ENCODE results near the gene STX2.
"Not testable (repeated sequence)": the region's sequence is repeated elsewhere in the genome, so short reads cannot be mapped to it uniquely, and the experiment has no call there.

Gene STX2

GRCh38 chr12:130788515-130788914 lies 50.5 kb downstream of the STX2 start:
- H3K4me3 ChIP-seq (ENCODE audit: insufficient read depth, low read depth, low read length, poor library complexity, severe bottlenecking) = no peak overlapping the region
- H3K27ac ChIP-seq (ENCODE audit: insufficient read depth, low read length, poor library complexity, severe bottlenecking) = no peak overlapping the region
- H3K9me3 ChIP-seq (ENCODE audit: control insufficient read depth, low read length) = no peaks in the 10 kb centered on the region
- H3K4me1 ChIP-seq (ENCODE audit: control insufficient read depth, insufficient read depth, low read length, poor library complexity, severe bottlenecking) = no peaks in the 10 kb centered on the region
- no peak for DNase-seq
- H3K27me3 ChIP-seq (replicated peaks; ENCODE audit: control insufficient read depth, insufficient read depth, low read length, poor library complexity, severe bottlenecking) = no peaks in the 10 kb centered on the region
- peaks cover 8% of the 10 kb centered on the region for H3K36me3 ChIP-seq (ENCODE audit: control insufficient read depth, insufficient read depth, low read length)

DNA sequence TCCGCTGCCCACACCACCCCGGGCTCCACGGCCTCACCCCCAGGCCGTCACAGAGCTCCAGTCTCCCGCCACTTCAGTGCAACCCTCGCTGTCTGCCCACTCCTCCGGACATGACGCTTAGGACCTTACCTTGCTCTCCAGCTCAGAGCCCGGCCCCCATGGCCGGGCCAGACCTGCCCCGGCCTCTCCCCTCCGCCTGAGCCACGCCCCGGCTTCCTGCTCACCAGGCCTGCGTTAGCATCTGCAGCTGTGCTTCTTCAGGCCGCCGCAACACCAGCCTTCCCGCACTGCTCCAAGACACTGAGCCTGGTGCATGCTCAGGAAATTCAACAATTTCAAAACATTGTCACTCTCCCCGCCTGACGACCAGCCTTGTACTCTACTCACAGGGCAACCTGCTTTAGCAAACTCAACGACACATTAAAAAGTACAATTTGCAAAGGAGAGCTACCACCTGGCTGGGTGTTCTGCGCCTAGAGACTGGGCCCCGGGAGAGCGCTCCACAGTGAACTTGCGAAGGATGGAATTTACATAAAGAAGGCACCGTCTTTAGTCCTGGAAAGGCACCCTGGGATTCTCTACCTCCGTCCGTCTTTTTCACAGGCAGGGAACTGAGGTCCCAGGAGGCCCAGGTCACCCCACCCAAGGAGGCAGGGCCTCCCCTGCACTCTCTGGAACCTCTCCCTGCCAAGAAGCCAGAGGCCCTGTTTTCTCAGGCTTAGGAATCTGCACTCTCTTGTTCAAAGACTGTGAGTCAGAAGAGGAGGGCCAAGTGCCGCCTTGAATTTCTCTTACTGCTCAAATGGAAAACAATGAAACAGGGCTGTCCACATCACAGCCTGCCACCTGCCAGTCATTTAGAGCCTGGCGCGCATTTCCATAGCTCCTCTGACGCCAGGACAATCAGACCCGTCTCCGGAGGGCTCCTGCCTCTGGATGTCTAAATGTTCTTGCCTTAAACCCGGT lies 51.3 kb downstream of the STX2 start:
- Histone ChIP-seq H3K27me3 (replicated peaks; ENCODE audit: control insufficient read depth, insufficient read depth, low read length, poor library complexity, severe bottlenecking) (no peaks in the 10 kb centered on the region), H3K4me1 (ENCODE audit: control insufficient read depth, insufficient read depth, low read length, poor library complexity, severe bottlenecking) (no peaks in the 10 kb centered on the region), H3K4me3 (ENCODE audit: insufficient read depth, low read depth, low read length, poor library complexity, severe bottlenecking) (no peak overlapping the region), H3K27ac (ENCODE audit: insufficient read depth, low read length, poor library complexity, severe bottlenecking) (no peak overlapping the region), H3K9me3 (ENCODE audit: control insufficient read depth, low read length) (no peaks in the 10 kb centered on the region), H3K36me3 (ENCODE audit: control insufficient read depth, insufficient read depth, low read length) (peaks cover 4% of the 10 kb centered on the region)
- no peak for DNase-seq

DNA sequence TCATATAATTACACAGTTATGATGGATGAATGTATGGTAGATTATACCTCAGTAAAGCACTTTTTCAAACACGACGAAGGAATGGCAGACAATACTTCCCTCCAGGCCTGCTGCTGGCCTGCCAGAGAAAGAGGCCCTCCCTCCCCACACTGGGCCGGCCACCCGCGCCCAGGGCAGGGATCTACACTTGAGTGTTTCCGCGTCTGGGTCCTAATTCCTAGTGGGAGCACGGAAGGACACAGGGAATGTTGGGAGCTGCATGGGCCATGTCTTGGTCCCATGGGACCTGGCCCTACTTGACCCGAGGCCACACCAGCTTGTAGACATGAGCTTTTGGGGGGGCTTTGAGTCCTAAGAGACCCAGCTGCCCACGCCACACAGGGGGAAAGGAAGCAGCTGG lies 52.0 kb downstream of the STX2 start:
- no peak overlapping the region for H3K27ac ChIP-seq (ENCODE audit: insufficient read depth, low read length, poor library complexity, severe bottlenecking)

DNA sequence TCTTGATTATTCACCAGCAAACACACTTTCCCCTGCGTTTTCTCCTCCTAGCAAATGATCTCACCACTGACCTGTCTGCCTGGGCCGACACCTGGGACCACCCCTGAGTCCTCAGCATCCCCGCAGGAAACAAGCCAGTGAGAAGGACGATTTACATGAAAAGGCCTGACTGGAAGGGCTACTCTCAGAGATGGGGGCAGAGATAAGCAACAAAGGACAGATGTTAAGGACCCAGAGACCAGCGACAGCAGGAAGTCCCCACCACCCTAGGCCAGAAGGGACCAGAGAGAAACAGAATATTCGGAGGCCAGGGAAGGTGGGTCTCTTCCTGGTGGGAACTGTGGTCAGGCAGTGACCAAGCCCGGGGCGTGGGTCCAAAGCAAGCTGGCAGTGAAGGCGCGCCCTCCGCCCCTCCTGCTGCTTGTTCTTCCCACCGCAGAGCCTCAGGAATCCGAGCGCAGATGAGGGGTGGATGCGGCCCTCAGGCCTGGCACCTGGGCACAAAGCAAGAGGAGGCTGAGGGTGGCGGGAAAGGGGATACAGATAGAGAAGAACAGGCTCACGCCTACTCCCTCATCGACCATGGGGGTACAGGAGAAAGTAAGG lies 55.8 kb downstream of the STX2 start:
- Histone ChIP-seq H3K36me3 (ENCODE audit: control insufficient read depth, insufficient read depth, low read length) (no peaks in the 10 kb centered on the region), H3K27me3 (replicated peaks; ENCODE audit: control insufficient read depth, insufficient read depth, low read length, poor library complexity, severe bottlenecking) (no peaks in the 10 kb centered on the region), H3K9me3 (ENCODE audit: control insufficient read depth, low read length) (no peaks in the 10 kb centered on the region), H3K4me1 (ENCODE audit: control insufficient read depth, insufficient read depth, low read length, poor library complexity, severe bottlenecking) (no peaks in the 10 kb centered on the region), H3K4me3 (ENCODE audit: insufficient read depth, low read depth, low read length, poor library complexity, severe bottlenecking) (no peak overlapping the region), H3K27ac (ENCODE audit: insufficient read depth, low read length, poor library complexity, severe bottlenecking) (no peak overlapping the region)
- no peak for DNase-seq

More for the DNA sequence above, 52.0 kb downstream of the STX2 start:
- Histone ChIP-seq H3K36me3 (ENCODE audit: control insufficient read depth, insufficient read depth, low read length) (peaks cover 4% of the 10 kb centered on the region), H3K9me3 (ENCODE audit: control insufficient read depth, low read length) (no peaks in the 10 kb centered on the region), H3K27me3 (replicated peaks; ENCODE audit: control insufficient read depth, insufficient read depth, low read length, poor library complexity, severe bottlenecking) (no peaks in the 10 kb centered on the region), H3K4me1 (ENCODE audit: control insufficient read depth, insufficient read depth, low read length, poor library complexity, severe bottlenecking) (no peaks in the 10 kb centered on the region), H3K4me3 (ENCODE audit: insufficient read depth, low read depth, low read length, poor library complexity, severe bottlenecking) (no peak overlapping the region)
- DNase-seq = no peak

GRCh38 chr12:130782245-130782644 lies 56.8 kb downstream of the STX2 start:
- not testable (repeated sequence) for H3K27ac ChIP-seq (ENCODE audit: insufficient read depth, low read length, poor library complexity, severe bottlenecking); H3K36me3 ChIP-seq (ENCODE audit: control insufficient read depth, insufficient read depth, low read length); H3K9me3 ChIP-seq (ENCODE audit: control insufficient read depth, low read length); DNase-seq; H3K27me3 ChIP-seq (replicated peaks; ENCODE audit: control insufficient read depth, insufficient read depth, low read length, poor library complexity, severe bottlenecking); H3K4me1 ChIP-seq (ENCODE audit: control insufficient read depth, insufficient read depth, low read length, poor library complexity, severe bottlenecking); H3K4me3 ChIP-seq (ENCODE audit: insufficient read depth, low read depth, low read length, poor library complexity, severe bottlenecking)

DNA sequence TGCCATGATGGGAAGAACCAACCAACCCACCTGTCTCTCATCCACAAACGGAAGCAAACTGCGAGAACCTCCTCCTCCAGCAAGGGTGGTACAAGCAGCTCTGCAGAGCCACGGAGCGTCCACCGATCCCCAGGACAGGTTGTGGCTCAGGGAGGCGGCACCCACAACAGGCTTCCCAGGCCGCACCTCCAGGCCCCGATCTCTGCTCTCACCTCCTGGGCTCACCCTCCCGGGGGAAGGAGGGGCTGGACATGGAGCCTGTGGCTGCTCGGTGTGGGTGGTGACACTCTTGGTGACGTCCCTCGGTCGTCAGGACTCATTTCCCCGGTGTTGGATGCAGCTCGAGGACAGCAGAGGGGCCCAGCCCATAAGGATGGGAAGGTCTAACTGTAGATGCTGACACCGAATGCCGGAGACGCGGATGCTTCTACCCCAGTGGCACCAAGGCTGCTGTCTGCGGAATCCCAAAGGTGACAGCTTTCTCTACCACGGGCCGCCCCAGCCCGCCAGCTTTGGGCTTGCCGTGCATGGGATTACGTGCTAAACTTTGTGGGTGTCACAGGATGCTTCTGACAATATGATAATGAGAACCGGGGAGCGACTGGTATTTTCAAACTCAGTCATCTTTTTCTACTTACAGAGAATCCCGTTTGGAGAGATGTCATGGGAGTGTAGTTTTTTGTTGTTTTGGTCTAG lies 58.0 kb downstream of the STX2 start:
- no peaks in the 10 kb centered on the region for H3K9me3 ChIP-seq (ENCODE audit: control insufficient read depth, low read length)
- H3K4me3 ChIP-seq (ENCODE audit: insufficient read depth, low read depth, low read length, poor library complexity, severe bottlenecking) = no peak overlapping the region
- no peaks in the 10 kb centered on the region for H3K27me3 ChIP-seq (replicated peaks; ENCODE audit: control insufficient read depth, insufficient read depth, low read length, poor library complexity, severe bottlenecking)
- no peak for DNase-seq
- no peaks in the 10 kb centered on the region for H3K4me1 ChIP-seq (ENCODE audit: control insufficient read depth, insufficient read depth, low read length, poor library complexity, severe bottlenecking)
- H3K27ac ChIP-seq (ENCODE audit: insufficient read depth, low read length, poor library complexity, severe bottlenecking) = no peak overlapping the region
- H3K36me3 ChIP-seq (ENCODE audit: control insufficient read depth, insufficient read depth, low read length) = no peaks in the 10 kb centered on the region

GRCh38 chr12:130780325-130780724 lies 58.7 kb downstream of the STX2 start:
- Histone ChIP-seq H3K4me3 (ENCODE audit: insufficient read depth, low read depth, low read length, poor library complexity, severe bottlenecking) (no peak overlapping the region), H3K27ac (ENCODE audit: insufficient read depth, low read length, poor library complexity, severe bottlenecking) (no peak overlapping the region), H3K9me3 (ENCODE audit: control insufficient read depth, low read length) (no peaks in the 10 kb centered on the region), H3K27me3 (replicated peaks; ENCODE audit: control insufficient read depth, insufficient read depth, low read length, poor library complexity, severe bottlenecking) (no peaks in the 10 kb centered on the region), H3K4me1 (ENCODE audit: control insufficient read depth, insufficient read depth, low read length, poor library complexity, severe bottlenecking) (no peaks in the 10 kb centered on the region), H3K36me3 (ENCODE audit: control insufficient read depth, insufficient read depth, low read length) (no peaks in the 10 kb centered on the region)
- DNase-seq = no peak

GRCh38 chr12:130778776-130779175 lies 60.3 kb downstream of the STX2 start:
- H3K36me3 ChIP-seq (ENCODE audit: control insufficient read depth, insufficient read depth, low read length) = no peaks in the 10 kb centered on the region
- H3K27ac ChIP-seq (ENCODE audit: insufficient read depth, low read length, poor library complexity, severe bottlenecking) = no peak overlapping the region
- H3K9me3 ChIP-seq (ENCODE audit: control insufficient read depth, low read length) = no peaks in the 10 kb centered on the region
- no peak for DNase-seq
- H3K4me3 ChIP-seq (ENCODE audit: insufficient read depth, low read depth, low read length, poor library complexity, severe bottlenecking) = no peak overlapping the region
- H3K4me1 ChIP-seq (ENCODE audit: control insufficient read depth, insufficient read depth, low read length, poor library complexity, severe bottlenecking) = no peaks in the 10 kb centered on the region
- no peaks in the 10 kb centered on the region for H3K27me3 ChIP-seq (replicated peaks; ENCODE audit: control insufficient read depth, insufficient read depth, low read length, poor library complexity, severe bottlenecking)

DNA sequence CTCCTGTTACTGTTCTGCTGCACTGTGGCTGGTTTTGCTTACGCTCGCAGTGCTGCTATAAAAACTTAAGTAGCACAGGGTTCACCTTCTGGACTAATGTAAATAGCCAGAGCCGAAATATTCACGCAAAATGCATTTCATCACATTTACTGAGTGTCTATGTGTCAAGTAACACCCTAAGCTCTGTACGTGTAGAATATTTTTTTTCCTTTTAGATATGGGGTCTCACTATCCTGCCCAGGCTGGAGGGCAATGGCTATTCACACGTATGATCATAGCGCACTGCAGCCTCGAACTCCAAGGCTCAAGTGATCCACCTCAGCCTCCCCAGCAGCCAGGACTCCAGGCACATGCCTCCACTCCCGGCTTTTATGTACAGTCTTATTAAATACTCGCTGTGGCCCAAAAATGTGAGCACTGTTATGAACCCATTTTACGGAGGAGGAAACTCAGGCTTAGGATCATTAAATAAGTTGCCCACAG lies 62.2 kb downstream of the STX2 start:
- no peak for DNase-seq
- no peaks in the 10 kb centered on the region for H3K9me3 ChIP-seq (ENCODE audit: control insufficient read depth, low read length)
- peak overlapping the region; percentile 45 for H3K4me3 ChIP-seq (ENCODE audit: insufficient read depth, low read depth, low read length, poor library complexity, severe bottlenecking)
- H3K4me1 ChIP-seq (ENCODE audit: control insufficient read depth, insufficient read depth, low read length, poor library complexity, severe bottlenecking) = no peaks in the 10 kb centered on the region
- H3K36me3 ChIP-seq (ENCODE audit: control insufficient read depth, insufficient read depth, low read length) = no peaks in the 10 kb centered on the region
- H3K27me3 ChIP-seq (replicated peaks; ENCODE audit: control insufficient read depth, insufficient read depth, low read length, poor library complexity, severe bottlenecking) = no peaks in the 10 kb centered on the region
- no peak overlapping the region for H3K27ac ChIP-seq (ENCODE audit: insufficient read depth, low read length, poor library complexity, severe bottlenecking)
